ENCODE measurements around the gene PRKCE.

The PRKCE gene

GRCh38 chr2:46173030-46173429 lies 521.6 kb downstream of the PRKCE start:
- DNase-seq (ENCODE audit: extremely low read depth in 1 of 2, low read depth in 1 of 2): no peak

- DNase-seq (ENCODE audit: extremely low read depth in 1 of 2, low read depth in 1 of 2): no peak
These were observed 522.3 kb downstream of the PRKCE start for GRCh38 chr2:46173636-46174250.

- DNase-seq (ENCODE audit: extremely low read depth in 1 of 2, low read depth in 1 of 2): no peak
These were observed 523.1 kb downstream of the PRKCE start for GRCh38 chr2:46174345-46175170.

GRCh38 chr2:46175419-46175818 lies 523.9 kb downstream of the PRKCE start:
- no peak for DNase-seq (ENCODE audit: extremely low read depth in 1 of 2, low read depth in 1 of 2)

GRCh38 chr2:46177461-46178089 lies 526.1 kb downstream of the PRKCE start:
- no peak for DNase-seq (ENCODE audit: extremely low read depth in 1 of 2, low read depth in 1 of 2)

GRCh38 chr2:46179037-46179621 lies 527.7 kb downstream of the PRKCE start:
- peak; percentile 13 to 34 for DNase-seq (ENCODE audit: extremely low read depth in 1 of 2, low read depth in 1 of 2)

- no peak for DNase-seq (ENCODE audit: extremely low read depth in 1 of 2, low read depth in 1 of 2)
These were observed 528.7 kb downstream of the PRKCE start for GRCh38 chr2:46180189-46180588.

GRCh38 chr2:46181306-46181705 lies 529.8 kb downstream of the PRKCE start:
- DNase-seq (ENCODE audit: extremely low read depth in 1 of 2, low read depth in 1 of 2): no peak

GRCh38 chr2:46181789-46182530 lies 530.5 kb downstream of the PRKCE start:
- no peak for DNase-seq (ENCODE audit: extremely low read depth in 1 of 2, low read depth in 1 of 2)

- DNase-seq (ENCODE audit: extremely low read depth in 1 of 2, low read depth in 1 of 2): no peak
These were observed 532.0 kb downstream of the PRKCE start for GRCh38 chr2:46183426-46183825.

GRCh38 chr2:46184794-46185583 lies 533.5 kb downstream of the PRKCE start:
- no peak for DNase-seq (ENCODE audit: extremely low read depth in 1 of 2, low read depth in 1 of 2)

GRCh38 chr2:46187112-46187618 lies 535.7 kb downstream of the PRKCE start:
- no peak for DNase-seq (ENCODE audit: extremely low read depth in 1 of 2, low read depth in 1 of 2)

GRCh38 chr2:46188041-46188716 lies 536.7 kb downstream of the PRKCE start:
- no peak for DNase-seq (ENCODE audit: extremely low read depth in 1 of 2, low read depth in 1 of 2)

- no peak for DNase-seq (ENCODE audit: extremely low read depth in 1 of 2, low read depth in 1 of 2)
These were observed 541.9 kb downstream of the PRKCE start for GRCh38 chr2:46193356-46193755.

GRCh38 chr2:46193855-46194254 lies 542.4 kb downstream of the PRKCE start:
- DNase-seq (ENCODE audit: extremely low read depth in 1 of 2, low read depth in 1 of 2): no peak

- DNase-seq (ENCODE audit: extremely low read depth in 1 of 2, low read depth in 1 of 2): no peak
These were observed 543.4 kb downstream of the PRKCE start for GRCh38 chr2:46194856-46195255.

GRCh38 chr2:46195819-46196218 lies 544.3 kb downstream of the PRKCE start:
- no peak for DNase-seq (ENCODE audit: extremely low read depth in 1 of 2, low read depth in 1 of 2)

- no peak for DNase-seq (ENCODE audit: extremely low read depth in 1 of 2, low read depth in 1 of 2)
These were observed 545.5 kb downstream of the PRKCE start for GRCh38 chr2:46196871-46197462.

- DNase-seq (ENCODE audit: extremely low read depth in 1 of 2, low read depth in 1 of 2): no peak
These were observed 546.2 kb downstream of the PRKCE start for GRCh38 chr2:46197672-46198071.
